GM23338 (cell line): ENCODE results near the gene CCDC60. TPM values are rescaled to one million over a fixed set of nuclear protein-coding genes. Genes with fewer than 3 reads are reported as not detected.

Source experiments
- ATAC-seq: fragments of 200-7000 bp; cut with Tn5 transposase; 3 replicates; pipeline ENCODE4 v1.9.1; 2020
- DNase-seq: peaks from one replicate; pipeline ENCODE4 v3.0.0-alpha.2; 2015; ENCODE audit warnings: low spot score
- H2AFZ ChIP-seq: fragments of 200-600 bp; sonication (generic); 2 replicates; pipeline ENCODE4 v1.8.0; 2016; ENCODE audit warnings: antibody characterized with exemption, mild to moderate bottlenecking, moderate library complexity
- H3F3A ChIP-seq: fragments of 200-600 bp; sonication (generic); replicated peaks from 2 replicates; pipeline ENCODE4 v1.8.0; 2017; ENCODE audit warnings: antibody characterized with exemption, mixed run types, low read depth
- H3K27ac ChIP-seq: fragments of 200-600 bp; sonication (generic); 2 replicates; pipeline ENCODE4 v1.6.1; 2016; ENCODE audit warnings: low read depth
- H3K27me3 ChIP-seq: fragments of 200-600 bp; sonication (generic); 2 replicates; pipeline ENCODE4 v1.8.0; 2016; ENCODE audit warnings: mild to moderate bottlenecking, mixed run types, moderate library complexity; ENCODE audit not compliant: insufficient read depth
- H3K36me3 ChIP-seq: fragments of 200-600 bp; sonication (generic); 2 replicates; pipeline ENCODE4 v1.8.0; 2016; ENCODE audit warnings: mild to moderate bottlenecking; ENCODE audit not compliant: insufficient read depth
- H3K4me1 ChIP-seq: fragments of 200-600 bp; sonication (generic); 2 replicates; pipeline ENCODE4 v1.8.0; 2016; ENCODE audit warnings: mild to moderate bottlenecking, moderate library complexity; ENCODE audit not compliant: insufficient read depth
- H3K4me2 ChIP-seq: fragments of 200-600 bp; sonication (generic); 2 replicates; pipeline ENCODE4 v1.7.1; 2017; ENCODE audit warnings: mixed run types
- H3K4me3 ChIP-seq: fragments of 200-600 bp; sonication (generic); 2 replicates; pipeline ENCODE4 v1.6.1; 2016; ENCODE audit warnings: mixed run types
- H3K79me2 ChIP-seq: fragments of 200-600 bp; sonication (generic); replicated peaks from 2 replicates; pipeline ENCODE4 v1.8.0; 2017; ENCODE audit warnings: mild to moderate bottlenecking; ENCODE audit not compliant: insufficient read depth
- H3K9me2 ChIP-seq: fragments of 200-600 bp; sonication (generic); 2 replicates; pipeline ENCODE4 v1.8.0; 2017; ENCODE audit not compliant: insufficient read depth
- H4K20me1 ChIP-seq: fragments of 200-600 bp; sonication (generic); replicated peaks from 2 replicates; pipeline ENCODE4 v1.8.0; 2017; ENCODE audit warnings: mild to moderate bottlenecking; ENCODE audit not compliant: insufficient read depth
- H3K27ac Mint-ChIP-seq: 2 replicates; pipeline ENCODE4 v1.8.0; 2020; ENCODE audit warnings: inconsistent platforms, mild to moderate bottlenecking, moderate library complexity, mixed read lengths
- H3K27me3 Mint-ChIP-seq: 3 replicates; pipeline ENCODE4 v1.8.0; 2022; ENCODE audit warnings: low read depth, mild to moderate bottlenecking, moderate library complexity, mixed read lengths, inconsistent platforms; ENCODE audit not compliant: insufficient read depth, poor library complexity
- H3K36me3 Mint-ChIP-seq: 3 replicates; pipeline ENCODE4 v1.8.0; 2021; ENCODE audit warnings: low read depth, mild to moderate bottlenecking, inconsistent platforms, moderate library complexity, mixed read lengths
- H3K4me1 Mint-ChIP-seq: 3 replicates; pipeline ENCODE4 v1.8.0; 2020; ENCODE audit warnings: mild to moderate bottlenecking, inconsistent platforms, mixed read lengths
- H3K4me3 Mint-ChIP-seq: 3 replicates; pipeline ENCODE4 v1.8.0; 2021; ENCODE audit warnings: moderate library complexity, mild to moderate bottlenecking, inconsistent platforms, mixed read lengths
- H3K9me3 Mint-ChIP-seq: 3 replicates; pipeline ENCODE4 v1.8.0; 2020; ENCODE audit warnings: moderate library complexity, mild to moderate bottlenecking, inconsistent platforms, mixed read lengths
- CREB1 ChIP-seq: fragments of 250-450 bp; sonication (Bioruptor Pico); IDR thresholded peaks from 2 replicates; pipeline ENCODE4 v1.5.0; 2020; ENCODE audit warnings: low read depth, mild to moderate bottlenecking, moderate library complexity
- EZH2 ChIP-seq: fragments of 200-600 bp; sonication (generic); IDR thresholded peaks from one replicate; pipeline ENCODE4 v1.8.0; 2017; ENCODE audit warnings: antibody characterized with exemption, mild to moderate bottlenecking, low read depth; ENCODE audit not compliant: unreplicated experiment
- EZH2phosphoT487 ChIP-seq: fragments of 200-600 bp; sonication (generic); IDR thresholded peaks from one replicate; pipeline ENCODE4 v1.8.1; 2018; ENCODE audit warnings: antibody characterized with exemption; ENCODE audit not compliant: unreplicated experiment
- JUNB ChIP-seq: IDR thresholded peaks from one replicate; pipeline ENCODE4 v1.6.1; 2016; ENCODE audit warnings: antibody characterized with exemption; ENCODE audit not compliant: unreplicated experiment
- NANOG ChIP-seq: IDR thresholded peaks from 2 replicates; pipeline ENCODE4 v1.6.1; 2016; ENCODE audit warnings: antibody characterized with exemption, borderline replicate concordance
- POLR2AphosphoS5 ChIP-seq: IDR thresholded peaks from 2 replicates; pipeline ENCODE4 v1.6.1; 2016; ENCODE audit warnings: antibody characterized with exemption, low read depth
- STAT1 ChIP-seq: IDR thresholded peaks from one replicate; pipeline ENCODE4 v1.6.1; 2016; ENCODE audit warnings: antibody characterized with exemption; ENCODE audit not compliant: unreplicated experiment
- ZNF114 ChIP-seq: fragments of 250-450 bp; sonication (Bioruptor Pico); IDR thresholded peaks from 2 replicates; pipeline ENCODE4 v1.5.0; 2020; ENCODE audit warnings: mild to moderate bottlenecking, moderate library complexity
- ZNF331 ChIP-seq: fragments of 250-450 bp; sonication (Bioruptor Pico); IDR thresholded peaks from 2 replicates; pipeline ENCODE4 v1.5.0; 2020; ENCODE audit warnings: low read depth, mild to moderate bottlenecking, moderate library complexity
- polyA plus RNA-seq: library from polyadenylated mRNA; unstranded; fragments of >200 nt; fragmentation: Nextera tagmentation; extraction: Ambion mirVana; gene quantifications from 2 replicates; pipeline ENCODE4 v1.2.1, GENCODE V29; 2016
- total RNA-seq: library from RNA; depleted of rRNA; stranded (reverse); fragments of >200 nt; shearing (Covaris generic); gene quantifications from 2 replicates; pipeline ENCODE4 v1.2.3, GENCODE V29; 2014
- TF ChIP-seq, protein P1 (sequence below): IDR thresholded peaks from 2 replicates; pipeline ENCODE4 v1.6.1; 2016; ENCODE audit warnings: antibody characterized with exemption
- TF ChIP-seq, protein P2 (sequence below), 2 experiments: fragments of 200-600 bp in 1 of 2; sonication (generic) in 1 of 2; conservative IDR thresholded peaks; 2 replicates each; pipeline versions ENCODE4 v1.5.1 to v1.6.1; 2016 to 2017; ENCODE audit warnings: antibody characterized with exemption in 2 of 2, low read depth in 2 of 2, mild to moderate bottlenecking in 2 of 2, moderate library complexity in 1 of 2
- TF ChIP-seq, protein P3 (sequence below): fragments of 250-450 bp; sonication (Bioruptor Pico); IDR thresholded peaks from 2 replicates; pipeline ENCODE4 v1.5.0; 2020; ENCODE audit warnings: mild to moderate bottlenecking, moderate library complexity
- TF ChIP-seq, protein P4 (sequence below): IDR thresholded peaks from one replicate; pipeline ENCODE4 v1.6.1; 2018; ENCODE audit warnings: antibody characterized with exemption; ENCODE audit not compliant: unreplicated experiment

Gene CCDC60
- total and polyA plus RNA-seq, 2 experiments from 2014 or later: 0.53 TPM; not detected in 1

DNA sequence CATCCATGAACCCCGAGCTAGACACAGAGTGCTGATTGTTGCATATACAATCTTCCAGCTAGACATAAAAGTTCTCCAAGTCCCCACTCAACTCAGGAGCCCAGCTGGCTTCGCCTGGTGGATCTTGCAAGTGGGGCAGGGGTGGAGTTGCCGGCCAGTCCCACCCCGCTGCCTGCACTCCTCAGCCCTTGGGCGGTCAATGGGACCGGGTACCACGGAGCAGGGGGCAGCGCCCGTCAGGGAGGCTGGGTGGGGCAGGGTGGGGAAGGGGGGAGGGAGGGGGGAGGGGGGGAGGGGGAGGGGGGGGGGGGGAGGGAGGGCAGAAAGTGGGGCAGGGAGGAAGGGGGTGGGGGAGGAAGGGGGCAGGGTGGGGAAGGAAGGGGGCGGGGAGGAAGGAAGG lies 63.0 kb downstream of the CCDC60 start:
- Histone ChIP-seq H3K27me3 (no peaks in the 10 kb centered on the region), H3K27ac (no peak overlapping the region), H3K79me2 (no peaks in the 10 kb centered on the region), H2AFZ (no peak overlapping the region), H3F3A (no peaks in the 10 kb centered on the region), H3K4me2 (no peak overlapping the region), H3K9me2 (0 out of 2 replicates have a peak, but pooled peaks cover 10% of the 10 kb centered on the region), H3K4me3 (no peak overlapping the region), H3K36me3 (no peaks in the 10 kb centered on the region; the same call in 1 of the 2 replicates), H4K20me1 (no peaks in the 10 kb centered on the region), H3K4me1 (no peaks in the 10 kb centered on the region)
- Mint-ChIP-seq H3K4me1 (no peaks in the 10 kb centered on the region), H3K27ac (no peak overlapping the region), H3K27me3 (peaks cover 4% of the 10 kb centered on the region), H3K36me3 (peaks cover 22% of the 10 kb centered on the region), H3K9me3 (peaks cover 33% of the 10 kb centered on the region), H3K4me3 (no peak overlapping the region)
- DNase-seq (no peak), ATAC-seq (no peak)
- TF ChIP-seq, protein P1, sequence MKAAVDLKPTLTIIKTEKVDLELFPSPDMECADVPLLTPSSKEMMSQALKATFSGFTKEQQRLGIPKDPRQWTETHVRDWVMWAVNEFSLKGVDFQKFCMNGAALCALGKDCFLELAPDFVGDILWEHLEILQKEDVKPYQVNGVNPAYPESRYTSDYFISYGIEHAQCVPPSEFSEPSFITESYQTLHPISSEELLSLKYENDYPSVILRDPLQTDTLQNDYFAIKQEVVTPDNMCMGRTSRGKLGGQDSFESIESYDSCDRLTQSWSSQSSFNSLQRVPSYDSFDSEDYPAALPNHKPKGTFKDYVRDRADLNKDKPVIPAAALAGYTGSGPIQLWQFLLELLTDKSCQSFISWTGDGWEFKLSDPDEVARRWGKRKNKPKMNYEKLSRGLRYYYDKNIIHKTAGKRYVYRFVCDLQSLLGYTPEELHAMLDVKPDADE: no peak
- no peak for TF ChIP-seq POLR2AphosphoS5
- TF ChIP-seq, protein P2, sequence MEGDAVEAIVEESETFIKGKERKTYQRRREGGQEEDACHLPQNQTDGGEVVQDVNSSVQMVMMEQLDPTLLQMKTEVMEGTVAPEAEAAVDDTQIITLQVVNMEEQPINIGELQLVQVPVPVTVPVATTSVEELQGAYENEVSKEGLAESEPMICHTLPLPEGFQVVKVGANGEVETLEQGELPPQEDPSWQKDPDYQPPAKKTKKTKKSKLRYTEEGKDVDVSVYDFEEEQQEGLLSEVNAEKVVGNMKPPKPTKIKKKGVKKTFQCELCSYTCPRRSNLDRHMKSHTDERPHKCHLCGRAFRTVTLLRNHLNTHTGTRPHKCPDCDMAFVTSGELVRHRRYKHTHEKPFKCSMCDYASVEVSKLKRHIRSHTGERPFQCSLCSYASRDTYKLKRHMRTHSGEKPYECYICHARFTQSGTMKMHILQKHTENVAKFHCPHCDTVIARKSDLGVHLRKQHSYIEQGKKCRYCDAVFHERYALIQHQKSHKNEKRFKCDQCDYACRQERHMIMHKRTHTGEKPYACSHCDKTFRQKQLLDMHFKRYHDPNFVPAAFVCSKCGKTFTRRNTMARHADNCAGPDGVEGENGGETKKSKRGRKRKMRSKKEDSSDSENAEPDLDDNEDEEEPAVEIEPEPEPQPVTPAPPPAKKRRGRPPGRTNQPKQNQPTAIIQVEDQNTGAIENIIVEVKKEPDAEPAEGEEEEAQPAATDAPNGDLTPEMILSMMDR (conservative IDR thresholded peaks at IDR 0.05; ENCODE audit: low read depth in 2 of 2): no peak
- TF ChIP-seq NANOG: no peak
- TF ChIP-seq STAT1: no peak
- TF ChIP-seq CREB1: no peak
- TF ChIP-seq JUNB: no peak
- no peak for TF ChIP-seq EZH2phosphoT487
- TF ChIP-seq, protein P3, sequence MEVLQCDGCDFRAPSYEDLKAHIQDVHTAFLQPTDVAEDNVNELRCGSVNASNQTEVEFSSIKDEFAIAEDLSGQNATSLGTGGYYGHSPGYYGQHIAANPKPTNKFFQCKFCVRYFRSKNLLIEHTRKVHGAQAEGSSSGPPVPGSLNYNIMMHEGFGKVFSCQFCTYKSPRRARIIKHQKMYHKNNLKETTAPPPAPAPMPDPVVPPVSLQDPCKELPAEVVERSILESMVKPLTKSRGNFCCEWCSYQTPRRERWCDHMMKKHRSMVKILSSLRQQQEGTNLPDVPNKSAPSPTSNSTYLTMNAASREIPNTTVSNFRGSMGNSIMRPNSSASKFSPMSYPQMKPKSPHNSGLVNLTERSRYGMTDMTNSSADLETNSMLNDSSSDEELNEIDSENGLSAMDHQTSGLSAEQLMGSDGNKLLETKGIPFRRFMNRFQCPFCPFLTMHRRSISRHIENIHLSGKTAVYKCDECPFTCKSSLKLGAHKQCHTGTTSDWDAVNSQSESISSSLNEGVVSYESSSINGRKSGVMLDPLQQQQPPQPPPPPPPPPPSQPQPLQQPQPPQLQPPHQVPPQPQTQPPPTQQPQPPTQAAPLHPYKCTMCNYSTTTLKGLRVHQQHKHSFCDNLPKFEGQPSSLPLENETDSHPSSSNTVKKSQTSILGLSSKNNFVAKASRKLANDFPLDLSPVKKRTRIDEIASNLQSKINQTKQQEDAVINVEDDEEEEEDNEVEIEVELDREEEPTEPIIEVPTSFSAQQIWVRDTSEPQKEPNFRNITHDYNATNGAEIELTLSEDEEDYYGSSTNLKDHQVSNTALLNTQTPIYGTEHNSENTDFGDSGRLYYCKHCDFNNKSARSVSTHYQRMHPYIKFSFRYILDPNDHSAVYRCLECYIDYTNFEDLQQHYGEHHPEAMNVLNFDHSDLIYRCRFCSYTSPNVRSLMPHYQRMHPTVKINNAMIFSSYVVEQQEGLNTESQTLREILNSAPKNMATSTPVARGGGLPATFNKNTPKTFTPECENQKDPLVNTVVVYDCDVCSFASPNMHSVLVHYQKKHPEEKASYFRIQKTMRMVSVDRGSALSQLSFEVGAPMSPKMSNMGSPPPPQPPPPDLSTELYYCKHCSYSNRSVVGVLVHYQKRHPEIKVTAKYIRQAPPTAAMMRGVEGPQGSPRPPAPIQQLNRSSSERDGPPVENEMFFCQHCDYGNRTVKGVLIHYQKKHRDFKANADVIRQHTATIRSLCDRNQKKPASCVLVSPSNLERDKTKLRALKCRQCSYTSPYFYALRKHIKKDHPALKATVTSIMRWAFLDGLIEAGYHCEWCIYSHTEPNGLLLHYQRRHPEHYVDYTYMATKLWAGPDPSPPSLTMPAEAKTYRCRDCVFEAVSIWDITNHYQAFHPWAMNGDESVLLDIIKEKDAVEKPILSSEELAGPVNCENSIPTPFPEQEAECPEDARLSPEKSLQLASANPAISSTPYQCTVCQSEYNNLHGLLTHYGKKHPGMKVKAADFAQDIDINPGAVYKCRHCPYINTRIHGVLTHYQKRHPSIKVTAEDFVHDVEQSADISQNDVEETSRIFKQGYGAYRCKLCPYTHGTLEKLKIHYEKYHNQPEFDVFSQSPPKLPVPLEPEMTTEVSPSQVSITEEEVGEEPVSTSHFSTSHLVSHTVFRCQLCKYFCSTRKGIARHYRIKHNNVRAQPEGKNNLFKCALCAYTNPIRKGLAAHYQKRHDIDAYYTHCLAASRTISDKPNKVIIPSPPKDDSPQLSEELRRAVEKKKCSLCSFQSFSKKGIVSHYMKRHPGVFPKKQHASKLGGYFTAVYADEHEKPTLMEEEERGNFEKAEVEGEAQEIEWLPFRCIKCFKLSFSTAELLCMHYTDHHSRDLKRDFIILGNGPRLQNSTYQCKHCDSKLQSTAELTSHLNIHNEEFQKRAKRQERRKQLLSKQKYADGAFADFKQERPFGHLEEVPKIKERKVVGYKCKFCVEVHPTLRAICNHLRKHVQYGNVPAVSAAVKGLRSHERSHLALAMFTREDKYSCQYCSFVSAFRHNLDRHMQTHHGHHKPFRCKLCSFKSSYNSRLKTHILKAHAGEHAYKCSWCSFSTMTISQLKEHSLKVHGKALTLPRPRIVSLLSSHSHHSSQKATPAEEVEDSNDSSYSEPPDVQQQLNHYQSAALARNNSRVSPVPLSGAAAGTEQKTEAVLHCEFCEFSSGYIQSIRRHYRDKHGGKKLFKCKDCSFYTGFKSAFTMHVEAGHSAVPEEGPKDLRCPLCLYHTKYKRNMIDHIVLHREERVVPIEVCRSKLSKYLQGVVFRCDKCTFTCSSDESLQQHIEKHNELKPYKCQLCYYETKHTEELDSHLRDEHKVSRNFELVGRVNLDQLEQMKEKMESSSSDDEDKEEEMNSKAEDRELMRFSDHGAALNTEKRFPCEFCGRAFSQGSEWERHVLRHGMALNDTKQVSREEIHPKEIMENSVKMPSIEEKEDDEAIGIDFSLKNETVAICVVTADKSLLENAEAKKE (CRISPR knock-in tag): no peak
- TF ChIP-seq, protein P4, sequence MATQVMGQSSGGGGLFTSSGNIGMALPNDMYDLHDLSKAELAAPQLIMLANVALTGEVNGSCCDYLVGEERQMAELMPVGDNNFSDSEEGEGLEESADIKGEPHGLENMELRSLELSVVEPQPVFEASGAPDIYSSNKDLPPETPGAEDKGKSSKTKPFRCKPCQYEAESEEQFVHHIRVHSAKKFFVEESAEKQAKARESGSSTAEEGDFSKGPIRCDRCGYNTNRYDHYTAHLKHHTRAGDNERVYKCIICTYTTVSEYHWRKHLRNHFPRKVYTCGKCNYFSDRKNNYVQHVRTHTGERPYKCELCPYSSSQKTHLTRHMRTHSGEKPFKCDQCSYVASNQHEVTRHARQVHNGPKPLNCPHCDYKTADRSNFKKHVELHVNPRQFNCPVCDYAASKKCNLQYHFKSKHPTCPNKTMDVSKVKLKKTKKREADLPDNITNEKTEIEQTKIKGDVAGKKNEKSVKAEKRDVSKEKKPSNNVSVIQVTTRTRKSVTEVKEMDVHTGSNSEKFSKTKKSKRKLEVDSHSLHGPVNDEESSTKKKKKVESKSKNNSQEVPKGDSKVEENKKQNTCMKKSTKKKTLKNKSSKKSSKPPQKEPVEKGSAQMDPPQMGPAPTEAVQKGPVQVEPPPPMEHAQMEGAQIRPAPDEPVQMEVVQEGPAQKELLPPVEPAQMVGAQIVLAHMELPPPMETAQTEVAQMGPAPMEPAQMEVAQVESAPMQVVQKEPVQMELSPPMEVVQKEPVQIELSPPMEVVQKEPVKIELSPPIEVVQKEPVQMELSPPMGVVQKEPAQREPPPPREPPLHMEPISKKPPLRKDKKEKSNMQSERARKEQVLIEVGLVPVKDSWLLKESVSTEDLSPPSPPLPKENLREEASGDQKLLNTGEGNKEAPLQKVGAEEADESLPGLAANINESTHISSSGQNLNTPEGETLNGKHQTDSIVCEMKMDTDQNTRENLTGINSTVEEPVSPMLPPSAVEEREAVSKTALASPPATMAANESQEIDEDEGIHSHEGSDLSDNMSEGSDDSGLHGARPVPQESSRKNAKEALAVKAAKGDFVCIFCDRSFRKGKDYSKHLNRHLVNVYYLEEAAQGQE: no peak
- no peak for TF ChIP-seq ZNF331 (CRISPR knock-in tag)
- TF ChIP-seq EZH2: no peak
- TF ChIP-seq ZNF114 (CRISPR knock-in tag): no peak
